ENCODE measurements around the gene RFT1.

The RFT1 gene

GRCh38 chr3:53150247-53151085 is 20.2 kb upstream of the RFT1 start:
- peak; percentile 34 for DNase-seq (ENCODE audit: low read depth)

- no peak for DNase-seq (ENCODE audit: low read depth)
Observed at GRCh38 chr3:53149699-53150098, 19.5 kb upstream of the RFT1 start.

DNA sequence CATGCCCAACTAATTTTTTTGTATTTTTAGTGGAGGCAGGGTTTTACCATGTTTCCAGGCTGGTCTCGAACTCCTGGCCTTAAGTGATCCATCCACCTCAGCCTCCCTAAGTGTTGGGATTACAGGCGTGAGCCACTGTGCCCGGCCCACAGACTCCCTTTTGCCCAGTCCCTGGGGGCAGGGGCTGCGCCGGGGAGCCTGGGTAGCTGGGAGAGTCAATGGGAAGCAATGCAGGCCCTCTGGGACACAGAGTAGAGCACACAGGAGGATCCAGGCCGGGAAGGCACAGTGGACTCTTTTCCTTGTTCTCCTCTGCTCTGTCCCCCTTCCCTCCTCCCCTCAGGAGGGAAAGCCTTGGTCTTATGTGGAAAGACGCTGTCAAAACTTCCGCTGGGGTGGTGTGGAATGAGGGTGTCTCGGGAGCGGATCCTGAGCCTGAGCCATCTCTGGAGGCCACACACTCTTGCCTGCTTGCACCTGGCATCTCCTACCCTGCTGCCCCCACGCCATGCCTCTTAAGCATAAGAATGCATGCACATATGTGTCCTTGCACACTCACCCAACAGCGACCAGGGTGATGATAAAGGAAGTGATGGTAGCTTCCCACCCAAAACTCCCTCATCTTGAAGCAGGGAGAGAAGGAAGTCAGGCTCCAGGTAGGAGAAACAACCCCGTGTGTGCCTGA is 18.9 kb upstream of the RFT1 start:
- DNase-seq (ENCODE audit: low read depth), result no peak

DNA sequence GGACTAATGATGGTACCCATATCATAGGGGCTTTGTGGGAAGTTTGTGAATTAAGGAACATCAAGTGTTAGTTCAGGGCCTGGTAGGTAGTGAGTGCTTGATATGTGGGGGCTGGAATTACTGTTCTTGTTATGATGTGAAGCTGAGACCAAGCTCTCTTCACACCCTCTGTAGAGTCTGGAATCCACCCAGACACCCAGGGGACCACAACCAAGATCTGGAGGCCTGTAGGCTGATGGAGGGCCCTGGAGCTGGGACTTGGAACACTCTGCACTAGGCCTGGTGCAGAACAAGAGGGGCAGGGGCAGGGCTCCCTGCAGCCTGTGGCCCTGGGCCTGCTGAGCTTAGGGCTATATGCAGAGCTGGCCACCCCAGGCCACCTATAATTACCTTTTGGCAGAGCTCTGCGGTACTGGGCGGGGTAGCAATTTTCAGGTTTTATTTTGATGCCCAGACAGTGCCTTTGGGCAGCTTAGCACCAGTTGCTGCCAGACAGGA is 17.7 kb upstream of the RFT1 start:
- no peak for DNase-seq (ENCODE audit: low read depth)

DNA sequence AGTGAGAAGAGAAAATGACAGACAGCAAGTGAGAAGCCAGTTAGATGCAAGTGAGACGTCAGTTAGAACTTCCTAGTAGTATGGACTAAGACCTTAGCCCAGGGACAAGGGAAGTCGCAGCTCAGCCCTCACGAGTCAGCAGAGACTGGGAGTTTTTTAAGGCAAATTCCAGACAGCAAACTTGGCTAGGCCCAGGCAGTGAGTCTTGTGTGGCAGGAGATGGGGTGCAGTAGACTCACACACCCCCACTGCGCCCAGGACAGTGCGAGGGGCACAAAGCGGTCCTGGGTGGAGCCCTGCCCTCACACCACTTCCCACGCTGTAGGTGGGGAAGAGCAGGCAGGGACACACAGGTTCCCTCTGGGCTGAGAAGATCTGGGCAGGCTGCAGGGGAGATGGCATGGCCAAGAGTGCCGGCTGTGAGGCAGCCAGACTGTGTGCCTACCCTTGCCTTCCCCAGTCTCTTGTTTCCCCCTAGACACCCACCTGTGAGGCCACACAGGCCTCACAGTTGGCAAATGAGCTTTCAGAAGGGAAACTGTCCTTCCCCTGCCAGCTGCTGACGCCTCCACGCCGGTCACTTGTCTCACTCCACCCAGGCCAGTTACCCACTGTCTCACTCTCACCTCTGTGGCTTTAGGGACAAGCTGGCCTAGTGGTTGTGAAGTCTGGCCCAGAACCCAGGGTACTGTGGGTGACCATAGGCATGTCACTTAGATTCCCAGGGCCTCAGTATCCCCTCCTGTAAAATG is 17.1 kb upstream of the RFT1 start:
- DNase-seq (ENCODE audit: low read depth), result no peak

DNA sequence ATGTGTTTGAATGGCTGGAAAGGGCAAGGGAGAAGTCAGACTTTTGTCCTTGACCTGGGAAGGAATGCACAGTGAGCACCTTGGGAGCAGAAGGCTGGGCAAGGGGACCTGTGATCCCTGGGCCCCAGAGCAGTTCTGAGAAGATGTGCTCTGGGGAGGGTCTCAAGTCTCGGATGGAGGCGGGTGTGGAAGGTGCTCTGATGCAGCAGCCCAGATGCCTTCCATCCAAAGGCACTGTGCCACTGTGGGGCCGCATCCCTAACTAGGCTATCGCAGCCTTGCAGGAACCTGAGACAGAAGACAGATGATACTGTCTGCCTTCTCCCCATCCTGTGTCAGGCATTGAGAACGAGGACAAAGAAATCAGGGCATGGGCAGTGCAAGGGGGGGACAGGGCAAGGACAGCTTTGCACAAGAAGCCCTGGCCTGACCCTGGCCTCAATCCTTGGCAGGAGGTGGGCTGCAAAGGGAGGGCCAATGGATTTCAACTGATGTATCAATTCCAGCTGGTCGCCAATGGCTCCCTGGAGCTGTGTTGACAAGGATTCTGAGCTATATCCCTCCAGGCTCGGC is 16.2 kb upstream of the RFT1 start:
- DNase-seq (ENCODE audit: low read depth), result no peak

DNA sequence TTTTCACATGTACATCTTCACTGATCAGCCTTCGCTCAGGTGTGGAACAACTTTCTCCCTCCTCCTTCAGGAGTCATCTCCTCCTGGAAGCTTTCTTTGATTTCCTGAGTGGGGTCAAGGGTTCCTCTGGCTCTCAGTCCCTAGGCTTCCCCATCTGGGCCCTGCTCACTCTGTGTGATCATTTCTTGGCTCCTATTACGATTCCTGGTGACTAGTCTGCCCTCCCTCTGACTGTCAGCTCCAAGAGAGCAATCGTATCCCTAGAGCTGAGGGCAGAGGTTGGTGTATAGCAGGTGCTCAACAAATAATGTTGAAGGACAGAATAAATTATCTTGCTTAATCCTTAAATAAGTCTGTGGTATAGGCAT is 15.5 kb upstream of the RFT1 start:
- DNase-seq (ENCODE audit: low read depth), result no peak

- no peak for DNase-seq (ENCODE audit: low read depth)
Observed at GRCh38 chr3:53144862-53145712, 14.9 kb upstream of the RFT1 start.

DNA sequence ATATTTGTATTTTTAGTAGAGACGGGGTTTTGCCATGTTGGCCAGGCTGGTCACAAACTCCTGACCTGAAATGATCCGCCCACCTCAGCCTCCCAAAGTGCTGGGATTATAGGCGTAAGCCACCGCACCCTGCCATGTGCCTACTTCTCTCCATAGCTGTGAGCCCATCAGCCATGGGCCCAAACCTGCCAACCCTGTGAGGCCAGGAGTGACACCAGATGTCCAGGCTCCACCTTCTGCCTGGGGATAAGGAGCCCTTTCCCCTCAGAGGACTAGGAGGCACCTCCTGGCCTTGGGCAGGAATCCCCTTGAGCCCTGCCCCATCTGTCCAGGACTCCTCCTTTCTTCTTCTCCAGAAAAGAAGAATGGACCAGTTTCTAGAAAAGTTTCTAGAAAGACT is 14.2 kb upstream of the RFT1 start:
- no peak for DNase-seq (ENCODE audit: low read depth)

GRCh38 chr3:53142986-53143385 is 12.8 kb upstream of the RFT1 start:
- no peak for DNase-seq (ENCODE audit: low read depth)

GRCh38 chr3:53140847-53141845 is 10.9 kb upstream of the RFT1 start:
- DNase-seq (ENCODE audit: low read depth), result peak; percentile 42

GRCh38 chr3:53139906-53140846 is 9.9 kb upstream of the RFT1 start:
- no peak for DNase-seq (ENCODE audit: low read depth)

- no peak for DNase-seq (ENCODE audit: low read depth)
Observed at GRCh38 chr3:53137835-53138446, 7.7 kb upstream of the RFT1 start.

DNA sequence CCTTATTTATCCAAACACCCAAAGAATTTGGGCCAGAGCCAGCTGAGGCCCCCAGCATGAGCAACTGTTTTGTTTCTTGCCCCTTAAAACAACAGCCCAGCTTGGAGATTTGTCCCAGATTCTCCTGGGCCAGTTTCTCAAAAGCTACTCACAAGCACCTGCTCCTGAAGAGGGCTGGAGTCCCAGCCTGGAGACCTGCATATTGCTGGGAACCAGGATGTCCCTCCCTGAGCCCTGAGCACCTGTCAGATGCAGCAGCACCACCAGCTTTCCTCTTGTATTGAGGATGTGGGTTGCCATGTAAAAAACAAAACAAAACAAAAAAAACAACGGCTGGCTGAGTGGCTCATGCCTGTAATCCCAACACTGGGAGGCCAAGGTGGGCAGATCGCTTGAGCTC is 7.0 kb upstream of the RFT1 start:
- no peak for DNase-seq (ENCODE audit: low read depth)

- DNase-seq (ENCODE audit: low read depth), result no peak
Observed at GRCh38 chr3:53134631-53135232, 4.5 kb upstream of the RFT1 start.

GRCh38 chr3:53132347-53132746 is 2.1 kb upstream of the RFT1 start:
- no peak for DNase-seq (ENCODE audit: low read depth)

- DNase-seq (ENCODE audit: low read depth), result no peak
Observed at GRCh38 chr3:53131096-53131495, 861 bp upstream of the RFT1 start.

DNA sequence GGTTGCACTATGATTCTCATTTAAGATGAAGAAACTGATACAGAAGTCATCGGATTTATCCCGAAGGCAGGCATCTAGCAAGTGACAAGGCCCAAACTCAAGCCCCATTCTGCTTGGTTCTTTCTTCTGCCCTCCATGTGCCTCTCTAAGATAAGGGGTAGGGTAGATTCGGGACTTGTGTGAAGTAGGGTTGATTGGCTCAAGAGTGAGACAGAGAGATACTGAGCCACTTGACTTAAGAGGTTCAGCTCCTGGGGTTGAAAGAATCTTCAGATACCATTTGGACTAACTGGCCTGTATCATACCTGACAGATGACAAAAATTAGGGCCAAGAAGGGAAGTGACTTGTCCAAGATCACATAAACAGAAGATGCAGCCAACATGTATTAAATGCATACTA is 891 bp downstream of the RFT1 start:
- DNase-seq (ENCODE audit: low read depth), result no peak

All from HS-5 (cell line).